NK-92 (cell line): Measurements from ENCODE around the gene ZFR2.
"Not testable (repeated sequence)": the region's sequence is repeated elsewhere in the genome, so short reads cannot be mapped to it uniquely, and the experiment has no call there.

Source experiments
- DNase-seq: peaks from one replicate; lab custom pipeline; 2025; ENCODE audit not compliant: unreplicated experiment; lab: John Stamatoyannopoulos, UW

Gene ZFR2

DNA sequence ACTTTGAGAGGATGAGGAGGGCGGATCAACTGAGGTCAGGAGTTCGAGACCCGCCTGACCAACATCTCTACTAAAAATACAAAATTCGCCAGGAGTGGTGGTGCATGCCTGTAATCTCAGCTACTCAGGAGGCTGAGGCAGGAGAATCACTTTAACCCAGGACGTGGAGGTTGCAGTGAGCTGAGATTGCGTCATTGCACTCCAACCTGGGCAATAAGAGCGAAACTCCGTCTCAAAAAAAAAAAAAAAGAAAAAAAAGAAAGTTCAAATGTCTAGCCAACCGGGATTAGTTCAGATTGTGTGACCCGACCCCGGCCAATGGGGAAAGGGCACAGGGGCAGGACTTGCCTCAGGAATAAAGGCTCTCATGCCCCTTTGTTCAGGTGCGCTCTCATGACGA lies 5.9 kb upstream of the ZFR2 start:
- not testable (repeated sequence) for DNase-seq

DNA sequence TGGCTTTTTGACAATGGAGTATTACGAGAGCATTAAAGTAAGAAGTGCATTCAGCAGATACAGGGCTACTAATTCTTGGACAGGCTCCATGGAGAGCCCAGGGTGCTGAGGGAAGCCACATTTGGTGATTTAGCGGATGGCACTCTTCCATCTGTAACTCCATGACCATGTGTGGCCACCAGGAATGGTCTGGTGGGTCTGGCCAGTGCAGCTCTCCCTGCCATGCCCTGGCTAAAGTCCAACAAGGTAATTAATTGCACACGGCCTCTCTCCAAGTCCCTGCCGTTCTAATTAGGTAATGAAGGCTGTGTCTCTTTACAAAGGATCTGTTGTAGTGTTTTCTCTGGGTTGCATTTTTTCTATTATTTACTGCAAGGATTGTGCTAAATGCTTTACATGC lies 4.3 kb upstream of the ZFR2 start:
- DNase-seq = no peak

DNA sequence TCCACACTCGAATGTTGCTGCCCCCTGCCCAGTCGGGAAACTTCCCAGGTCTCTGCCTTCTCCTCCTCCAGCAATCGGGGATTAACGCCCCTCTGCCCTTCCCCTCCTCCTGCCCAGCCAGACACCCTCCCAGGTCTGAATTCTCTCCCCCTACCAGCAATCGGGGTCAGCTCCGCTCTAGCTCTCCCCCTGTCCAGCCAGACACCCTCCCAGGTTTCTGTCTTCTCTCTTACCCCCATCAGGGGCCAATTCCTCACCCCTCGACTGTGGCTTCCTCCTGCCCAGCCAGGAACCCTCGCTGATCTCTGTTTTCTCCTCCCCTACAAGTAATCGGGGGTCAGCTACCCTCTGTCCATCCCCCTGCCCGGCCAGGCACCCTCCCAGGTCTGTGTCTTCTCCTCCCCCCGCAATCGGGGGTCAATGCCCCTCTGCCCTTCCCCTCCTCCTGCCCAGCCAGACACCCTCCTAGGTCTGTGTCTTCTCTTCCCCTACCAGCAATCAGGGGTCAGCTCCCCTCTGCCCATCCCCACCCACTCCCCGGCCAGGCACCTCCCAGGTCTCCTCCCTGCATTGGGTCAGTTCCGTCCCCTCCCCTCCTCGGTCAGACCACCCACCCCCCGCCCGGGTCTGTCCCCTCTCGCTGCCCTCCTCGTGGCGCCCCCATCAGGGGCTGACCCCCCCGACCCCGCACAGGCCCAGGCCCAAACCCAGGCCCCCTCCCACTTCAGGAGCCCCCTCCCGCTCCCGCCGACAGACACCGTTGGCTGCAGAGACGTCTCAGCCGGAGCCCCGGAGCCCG lies 668 bp downstream of the ZFR2 start:
- DNase-seq = no peak

DNA sequence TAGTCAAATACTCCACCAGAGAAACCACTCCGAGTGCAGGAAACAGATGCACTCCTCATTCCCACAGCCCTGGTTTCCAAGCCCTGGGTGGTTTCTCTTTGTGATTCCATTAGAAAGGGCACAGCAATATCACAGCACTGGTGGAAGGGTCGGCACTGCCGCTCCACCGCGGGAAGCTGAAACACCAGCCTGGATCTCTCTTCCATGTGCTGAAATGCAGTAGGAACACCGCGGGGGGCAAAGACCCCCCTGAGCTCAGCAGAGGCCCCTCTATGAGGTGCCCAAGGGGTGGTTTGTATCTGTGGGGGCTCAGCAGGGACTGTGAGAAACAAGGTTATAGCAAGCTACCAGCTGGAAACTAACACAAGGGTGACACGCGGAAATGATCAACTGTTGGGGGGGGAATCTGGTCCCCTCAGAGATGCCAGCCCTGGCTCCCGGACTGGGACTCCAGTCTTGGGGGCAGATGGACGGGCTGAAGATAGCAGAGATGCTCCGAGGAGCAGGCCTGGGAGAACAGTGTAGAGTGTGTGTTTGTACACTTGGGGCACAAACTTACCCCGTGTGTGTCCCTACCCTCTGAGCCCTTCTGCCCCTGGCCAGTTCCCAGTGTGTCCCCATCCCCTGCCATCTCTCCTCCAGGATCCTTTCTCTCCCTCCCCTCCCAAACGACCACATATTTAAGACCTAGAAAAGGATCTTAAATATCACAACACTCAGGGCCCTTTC lies 1.8 kb downstream of the ZFR2 start:
- no peak for DNase-seq

DNA sequence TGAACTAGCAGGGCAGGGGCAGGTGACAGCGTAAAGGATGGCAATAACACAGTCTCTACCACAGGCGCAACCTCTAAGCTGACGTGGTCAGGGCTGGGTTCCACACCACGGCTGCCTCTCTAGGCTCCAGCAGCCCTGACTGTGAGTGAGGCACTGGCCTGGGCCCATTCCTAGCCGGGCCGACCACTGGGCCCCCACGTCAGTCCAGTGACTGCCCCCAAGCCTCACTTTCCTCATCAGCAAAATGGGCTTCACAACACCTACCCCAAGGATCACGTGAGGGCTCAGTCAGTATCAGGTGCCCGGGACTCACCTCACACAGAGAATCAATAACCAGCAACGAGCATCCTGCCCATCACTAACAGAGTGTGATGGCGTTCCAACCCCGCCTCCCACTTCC lies 5.2 kb downstream of the ZFR2 start:
- DNase-seq = no peak

DNA sequence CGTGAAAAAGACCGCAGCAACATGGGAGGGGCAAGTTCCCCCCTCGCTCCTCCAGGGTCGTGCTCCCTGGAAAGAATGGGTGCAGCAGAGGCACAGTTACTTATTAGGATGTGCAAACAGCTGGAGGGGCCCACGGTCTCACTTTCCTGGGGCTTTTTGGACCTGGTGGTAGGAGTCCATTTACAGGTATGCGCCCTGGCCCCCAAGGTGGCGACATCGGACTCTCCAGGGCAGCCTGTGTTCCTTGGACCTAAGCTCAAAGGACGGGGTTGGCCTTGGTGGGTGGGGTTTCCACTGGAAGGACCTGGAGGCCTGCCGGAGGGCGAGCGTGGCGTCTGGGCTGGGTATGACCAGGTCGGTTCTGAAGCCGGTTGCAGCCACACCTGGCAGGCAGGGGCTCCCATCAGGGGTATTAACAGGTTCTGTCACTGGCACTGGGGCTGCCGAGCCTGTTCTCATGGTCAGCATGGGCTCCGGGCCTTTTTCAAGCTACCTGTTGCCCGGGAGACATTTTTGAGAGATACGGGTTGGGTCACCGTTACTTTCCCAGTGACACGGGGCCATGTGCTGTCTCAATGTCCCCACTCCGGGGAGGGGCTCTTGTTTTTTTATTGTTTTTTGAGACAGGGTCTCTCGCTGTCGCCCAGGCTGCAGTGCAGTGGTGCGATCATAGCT lies 5.9 kb downstream of the ZFR2 start:
- DNase-seq = no peak

DNA sequence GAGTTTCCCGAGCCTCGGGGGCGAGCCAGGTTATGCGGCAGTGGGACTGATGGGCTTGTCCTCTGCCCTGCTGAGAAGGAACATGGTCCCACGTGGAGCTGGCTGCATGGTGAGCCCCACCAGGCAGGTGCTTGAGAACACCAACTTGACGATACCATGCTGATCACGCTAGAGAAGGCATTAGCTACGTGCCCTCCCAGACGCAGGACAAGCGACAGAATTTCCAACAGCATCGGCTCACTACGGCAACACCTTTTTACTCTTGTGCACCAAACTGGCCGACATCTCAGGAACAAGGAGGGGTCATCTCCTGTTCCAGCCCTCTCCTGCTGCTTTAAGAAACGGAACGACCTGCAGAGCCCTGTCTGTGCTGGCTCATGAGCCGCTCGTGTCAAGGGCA lies 8.3 kb downstream of the ZFR2 start:
- no peak for DNase-seq

DNA sequence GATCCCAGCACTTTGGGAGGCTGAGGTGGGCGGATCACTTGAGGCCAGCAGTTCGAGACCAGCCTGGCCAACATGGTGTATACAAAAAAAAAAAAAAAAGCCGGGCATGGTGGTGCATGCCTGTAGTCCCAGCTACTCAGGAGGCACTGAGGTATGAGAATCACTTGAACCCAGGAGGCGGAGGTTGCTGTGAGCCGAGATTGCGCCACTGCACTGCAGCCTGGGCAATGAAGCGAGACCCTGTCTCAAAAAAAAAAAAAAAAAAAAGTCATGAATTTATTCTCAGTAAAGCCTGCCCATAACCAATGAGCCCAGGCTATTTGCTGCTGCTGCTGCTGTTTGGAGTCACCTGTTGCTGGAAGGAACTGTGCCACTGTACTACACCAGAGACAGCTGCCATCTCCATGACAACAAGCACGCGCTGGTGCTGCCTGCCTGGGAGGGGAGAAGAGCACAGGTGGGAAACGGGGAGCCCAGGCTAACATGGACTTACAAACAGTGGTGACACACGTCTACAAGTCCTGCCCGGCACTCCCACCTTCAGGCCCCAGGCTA lies 11.3 kb downstream of the ZFR2 start:
- DNase-seq = no peak

DNA sequence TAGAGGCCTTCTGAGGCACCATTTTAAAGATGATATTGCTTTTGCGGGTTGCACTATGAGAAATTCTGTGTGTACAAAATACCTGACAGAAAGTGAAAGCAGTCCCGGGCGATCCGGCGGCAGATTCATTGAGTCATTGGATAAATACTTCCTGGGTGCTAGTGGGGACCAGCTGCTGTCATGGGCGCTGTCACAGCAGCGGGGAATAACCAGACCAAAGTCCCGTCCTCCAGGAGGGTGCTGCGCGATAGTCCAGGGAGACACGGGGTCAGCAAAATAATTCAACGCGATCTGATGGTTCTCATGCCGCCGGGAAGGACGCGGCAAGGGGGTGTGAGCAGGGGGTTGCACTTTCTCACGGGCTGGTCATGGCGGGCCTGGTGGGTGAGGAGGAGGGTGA lies 13.5 kb downstream of the ZFR2 start:
- no peak for DNase-seq

DNA sequence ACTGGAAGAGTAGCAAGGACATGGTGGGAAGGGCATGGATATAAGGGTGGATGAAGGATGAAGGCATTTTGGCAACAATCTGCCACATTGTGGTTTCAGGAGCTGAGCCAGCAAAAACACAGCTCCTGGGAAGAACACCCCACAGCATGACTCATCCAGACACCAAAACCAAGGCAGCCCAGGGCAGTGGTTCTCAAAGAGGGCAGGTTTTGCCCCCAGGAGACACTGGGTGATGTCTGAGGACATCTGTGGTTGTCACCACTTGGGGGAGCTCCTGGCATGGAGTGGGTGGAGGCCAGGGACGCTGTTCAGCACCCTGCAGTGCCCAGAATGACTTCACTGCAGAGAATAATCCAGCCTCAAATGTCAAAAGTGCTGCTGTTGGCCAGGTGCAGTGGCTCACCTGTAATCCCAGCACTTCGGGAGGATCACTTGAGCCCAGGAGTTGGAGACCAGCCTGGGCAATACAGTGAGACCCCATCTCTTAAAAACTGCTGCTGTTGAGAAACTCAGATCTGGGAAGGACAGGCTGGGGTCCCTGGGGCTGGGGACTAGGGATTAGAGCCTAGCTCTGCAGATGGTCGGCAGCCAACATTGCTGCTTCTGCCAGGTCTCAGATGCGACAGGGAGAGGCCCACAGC lies 16.1 kb downstream of the ZFR2 start:
- no peak for DNase-seq

DNA sequence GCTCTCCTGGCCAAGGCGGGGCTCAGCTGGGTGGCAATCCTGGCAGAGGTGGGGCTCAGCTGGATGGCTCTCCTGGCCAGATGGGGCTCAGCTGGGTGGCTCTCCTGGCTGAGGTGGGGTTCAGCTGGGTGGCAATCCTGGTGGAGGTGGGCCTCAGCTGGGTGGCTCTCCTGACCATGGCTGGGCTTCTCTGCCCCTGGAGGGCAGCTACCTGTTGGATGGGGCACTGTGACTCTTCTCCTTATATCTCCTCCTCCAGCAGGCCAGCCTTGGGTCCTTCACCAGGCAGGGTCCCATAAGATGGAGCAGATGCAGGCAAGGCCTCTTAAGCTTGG lies 16.7 kb downstream of the ZFR2 start:
- no peak for DNase-seq

DNA sequence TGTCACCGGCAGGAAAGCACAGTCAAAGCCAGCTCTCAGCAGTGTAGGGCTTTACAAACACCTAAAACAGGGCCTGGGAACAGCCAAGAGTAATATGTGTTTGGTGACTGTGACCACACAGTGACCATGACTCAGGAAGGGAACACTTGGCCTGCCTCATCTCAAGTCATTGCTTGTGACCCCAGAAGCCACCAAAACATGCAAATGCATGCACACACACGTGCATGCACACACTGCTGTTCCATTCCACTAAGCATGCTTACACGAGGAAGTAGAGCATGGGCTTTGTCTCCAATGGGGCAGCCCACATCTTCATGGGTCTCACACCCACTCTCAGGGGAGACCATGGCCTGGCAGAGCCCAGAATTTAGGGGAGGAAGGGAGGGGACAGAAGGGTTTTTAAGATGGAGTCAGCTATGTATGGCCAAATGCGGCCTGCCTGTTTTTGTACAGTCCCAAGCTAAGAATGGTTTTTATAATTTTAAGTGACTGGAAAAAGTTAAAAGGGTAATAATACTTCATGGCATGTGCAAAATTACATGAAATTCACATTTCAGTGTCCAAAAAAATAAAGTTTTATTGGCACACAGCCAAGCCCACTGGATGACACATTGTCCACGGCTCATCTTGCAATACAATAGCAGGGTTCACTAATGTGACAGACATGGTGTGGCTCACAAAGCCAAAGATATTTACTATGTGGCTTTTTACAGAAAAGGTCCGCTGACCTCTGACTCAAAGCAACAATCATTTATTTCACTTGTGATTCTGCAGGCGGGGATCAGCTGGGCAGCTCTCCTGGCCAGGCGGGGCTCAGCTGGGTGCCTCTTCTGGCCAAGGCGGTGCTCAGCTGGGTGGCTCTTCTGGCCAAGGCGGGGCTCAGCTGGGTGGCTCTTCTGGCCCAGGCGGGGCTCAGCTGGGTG lies 17.3 kb downstream of the ZFR2 start:
- DNase-seq = no peak

DNA sequence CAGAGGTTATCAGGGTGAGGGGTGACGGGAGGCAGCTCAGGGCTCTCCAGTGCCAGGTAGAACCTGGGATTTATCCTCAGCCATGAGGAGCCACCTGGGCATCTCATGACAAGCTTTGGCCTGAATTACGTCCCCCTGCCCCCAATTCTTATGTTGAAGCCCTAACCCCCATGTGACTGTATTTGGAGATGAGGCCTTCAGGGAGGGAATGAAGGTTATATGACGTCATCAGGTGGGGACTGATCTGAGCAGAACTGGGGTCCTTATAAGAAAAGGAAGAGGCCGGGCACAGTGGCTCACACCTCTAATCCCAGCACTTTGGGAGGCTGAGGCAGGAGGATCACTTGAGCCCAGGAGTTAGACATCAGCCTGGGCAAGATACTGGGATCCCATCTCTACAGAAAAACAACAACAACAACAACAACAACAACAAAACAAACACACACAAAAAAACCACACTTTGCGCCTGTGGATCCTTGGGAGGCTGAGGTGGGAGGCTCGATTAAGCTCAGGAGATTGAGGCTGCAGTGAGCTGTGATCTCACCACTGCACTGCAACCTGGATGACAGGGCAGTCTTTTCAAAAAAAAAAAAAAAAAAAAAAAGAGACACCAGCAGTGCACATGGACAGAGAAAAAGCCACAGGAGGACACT lies 18.4 kb downstream of the ZFR2 start:
- DNase-seq = no peak

DNA sequence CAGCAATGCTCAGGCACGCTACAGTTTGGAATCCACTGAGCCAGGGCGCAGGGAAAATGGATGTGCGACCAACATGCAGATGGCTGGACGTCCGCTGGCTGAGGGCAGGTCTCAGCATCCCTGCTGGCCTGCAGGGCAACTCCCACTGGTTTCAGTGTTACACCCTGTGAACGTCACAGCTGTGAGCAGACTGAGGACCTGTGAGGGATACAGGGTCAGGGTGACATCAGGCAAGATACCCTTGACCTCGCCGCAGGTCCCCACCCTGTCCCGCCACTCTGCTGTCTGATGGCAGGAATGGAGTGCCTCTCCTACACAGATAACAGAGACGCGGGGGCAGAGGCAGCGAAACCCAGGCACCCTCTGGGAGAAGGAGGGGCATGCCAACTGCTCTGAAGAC lies 19.1 kb downstream of the ZFR2 start:
- no peak for DNase-seq

DNA sequence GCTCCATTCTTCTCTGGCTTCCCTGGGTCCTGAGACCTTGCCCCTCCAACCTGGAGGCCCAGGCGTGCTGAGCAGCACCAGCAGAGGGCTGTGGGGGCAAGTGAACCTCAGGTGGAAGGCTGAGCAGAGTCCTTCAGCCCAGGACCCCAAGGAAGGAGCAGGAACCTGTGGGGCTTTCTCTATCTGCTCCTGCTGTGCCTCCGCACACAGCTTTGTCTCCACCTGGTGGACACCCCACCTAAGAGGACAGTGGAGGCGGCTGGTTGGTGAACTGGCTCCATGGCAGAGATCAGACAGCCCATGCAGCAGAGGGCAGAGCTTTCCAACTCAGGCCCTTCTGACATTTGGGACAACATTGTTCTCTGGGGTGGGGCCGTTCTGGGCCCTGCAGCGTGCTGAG lies 19.7 kb downstream of the ZFR2 start:
- DNase-seq = no peak

DNA sequence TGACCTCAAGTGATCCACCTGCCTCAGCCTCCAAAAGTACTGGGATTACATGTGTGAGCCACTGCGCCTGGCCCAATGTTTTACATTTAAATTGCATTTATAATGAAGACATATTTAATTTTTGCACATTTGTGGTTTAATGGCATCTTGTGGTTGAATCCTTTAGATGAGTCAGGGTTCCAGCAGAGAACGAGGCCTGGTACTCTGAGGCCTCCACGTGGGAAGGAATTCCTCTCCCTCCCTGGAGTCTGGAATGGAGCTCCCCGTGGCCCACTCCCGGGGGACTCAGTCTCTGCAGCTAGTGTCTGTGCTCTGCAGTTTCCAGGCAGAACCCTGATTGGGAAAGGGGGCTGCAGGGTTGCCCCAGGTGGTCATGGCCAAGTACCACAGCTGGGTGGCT lies 24.2 kb downstream of the ZFR2 start:
- DNase-seq = no peak

DNA sequence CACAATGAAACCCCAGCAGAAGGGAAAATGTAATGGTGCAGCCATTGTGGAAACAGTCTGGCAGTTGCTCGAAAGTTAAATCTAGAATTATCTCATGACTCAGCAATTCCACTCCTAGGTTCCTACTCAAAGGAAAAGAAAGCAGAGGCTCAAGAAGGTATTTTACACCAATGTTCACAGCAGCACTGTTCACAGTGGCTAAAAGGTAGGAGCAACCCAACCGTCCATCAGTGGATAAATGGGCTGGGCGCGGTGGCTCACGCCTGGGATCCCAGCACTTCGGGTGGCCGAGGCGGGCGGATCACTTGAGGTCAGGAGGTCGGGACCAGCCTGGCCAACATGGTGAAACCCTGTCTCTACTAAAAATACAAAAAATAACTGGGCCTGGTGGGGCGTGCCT lies 25.9 kb downstream of the ZFR2 start:
- DNase-seq = no peak

DNA sequence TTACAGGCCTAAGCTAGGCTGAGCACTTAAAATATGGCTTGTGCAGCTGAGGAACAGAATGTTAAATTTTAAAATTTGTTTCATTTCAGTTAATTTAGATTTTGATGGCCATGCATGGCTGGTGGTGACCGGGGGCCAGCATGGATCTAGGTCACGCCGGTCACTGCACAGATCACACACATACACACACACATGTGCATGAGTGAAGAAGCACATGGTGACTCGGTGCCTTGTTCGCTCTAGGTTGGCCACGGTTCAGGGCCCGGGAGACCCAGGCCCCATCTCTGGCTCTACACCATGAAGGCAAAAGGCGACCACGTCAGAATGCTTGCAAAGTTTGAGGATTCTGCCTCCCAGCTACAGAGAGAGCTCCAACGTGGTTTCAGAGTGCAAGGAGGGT lies 28.0 kb downstream of the ZFR2 start:
- no peak for DNase-seq

DNA sequence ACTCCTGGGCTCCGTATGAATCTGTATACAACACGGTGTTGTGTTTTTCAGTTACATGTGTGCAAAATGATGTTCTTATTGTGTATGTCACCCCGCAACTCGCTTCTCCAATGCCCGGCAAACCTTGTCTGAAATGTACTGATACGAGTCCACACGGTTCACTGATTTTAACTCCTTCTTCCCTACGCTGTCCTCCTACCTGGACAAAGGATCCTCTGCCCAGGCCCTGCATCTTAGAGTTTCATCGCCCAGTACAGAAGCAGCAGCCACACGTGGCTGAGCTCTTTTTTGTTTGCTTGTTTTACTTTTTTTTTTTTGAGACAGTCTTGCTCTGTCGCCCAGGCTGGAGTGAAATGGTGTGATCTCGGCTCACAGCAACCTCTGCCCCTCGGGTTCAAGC lies 28.9 kb downstream of the ZFR2 start:
- DNase-seq = no peak

DNA sequence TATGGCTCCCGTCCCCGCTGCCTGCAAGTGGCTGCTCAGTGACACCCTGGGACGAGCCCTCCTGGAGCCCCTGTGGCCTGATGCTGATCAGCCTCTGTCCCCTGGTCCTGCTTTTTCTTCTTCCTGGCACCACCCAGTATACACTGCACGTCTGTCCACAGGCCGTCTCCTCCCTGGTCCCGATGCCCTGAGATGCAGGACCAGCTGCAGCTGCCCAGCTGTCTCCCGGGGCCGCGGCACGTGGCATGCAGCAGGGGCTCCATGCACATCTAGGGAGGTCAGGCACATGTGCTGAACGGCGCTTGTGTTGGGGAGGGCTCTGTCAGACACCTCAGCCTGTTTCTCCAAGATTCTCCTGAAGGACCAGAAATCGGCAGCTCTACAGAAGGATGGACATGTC lies 30.2 kb downstream of the ZFR2 start:
- no peak for DNase-seq
